GM12878 (cell line): ENCODE data around the gene CPNE6. TPM values are rescaled to one million over a fixed set of nuclear protein-coding genes. Genes with fewer than 3 reads are reported as not detected.

ENCODE experiments used
- ATAC-seq: fragments of 200-7000 bp; cut with Tn5 transposase; 3 replicates; pipeline ENCODE4 v1.9.1; 2020; ENCODE audit warnings: mild to moderate bottlenecking, moderate library complexity
- BruUV-seq: library from RNA; stranded (reverse); fragments of 400-500 nt; replicated peaks from 2 replicates; lab custom pipeline; 2021; lab: Mats Ljungman, UMichigan
- CTCF ChIA-PET: fragments of 300-600 bp; sonication (Branson Sonifier 250); formaldehyde crosslinking; extraction: SDS; loops from one replicate; lab custom pipeline; 2021; ENCODE audit warnings: inconsistent platforms; lab: Yijun Ruan, JAX
- POLR2A ChIA-PET: fragments of 350-600 bp; formaldehyde crosslinking; extraction: SDS; loops from one replicate; lab custom pipeline; 2021; ENCODE audit warnings: inconsistent platforms; lab: Charles Lee
- RAD21 ChIA-PET: fragments of 300-600 bp; sonication (Branson Sonifier 250); formaldehyde crosslinking; loops from one replicate; lab custom pipeline; 2023; ENCODE audit warnings: antibody characterized with exemption; ENCODE audit not compliant: unreplicated experiment; lab: Charles Lee
- SMC1A ChIA-PET: fragments of 300-600 bp; sonication (Branson Sonifier 250); formaldehyde crosslinking; loops from one replicate; lab custom pipeline; 2023; ENCODE audit not compliant: unreplicated experiment, uncharacterized antibody; lab: Charles Lee
- DNase-seq: peaks from one replicate; pipeline ENCODE4 v3.0.0-alpha.2; 2011; ENCODE audit warnings: low read depth, low spot score
- FAIRE-seq: peaks from 3 replicates; lab custom pipeline; 2011; peaks lifted over from hg19 to GRCh38; lab: Jason Lieb, UNC
- H2AFZ ChIP-seq: 2 replicates; pipeline ENCODE4 v1.6.0; 2011; ENCODE audit warnings: low read depth, low read length, control low read depth; ENCODE audit not compliant: control insufficient read depth
- H3K27ac ChIP-seq: 2 replicates; pipeline ENCODE4 v1.5.1; 2011; ENCODE audit warnings: control low read depth; ENCODE audit not compliant: control insufficient read depth, insufficient read depth
- H3K27me3 ChIP-seq, 2 experiments: replicated peaks in 1 of 2; 2 replicates each; pipeline versions ENCODE4 v1.6.0 to v1.6.1; 2011; ENCODE audit warnings: low read length in 1 of 2; ENCODE audit not compliant: control insufficient read depth in 2 of 2, insufficient read depth in 2 of 2
- H3K36me3 ChIP-seq, 2 experiments: 2 replicates each; pipeline ENCODE4 v1.5.1; 2011; ENCODE audit warnings: low read length in 1 of 2; ENCODE audit not compliant: control insufficient read depth in 2 of 2, insufficient read depth in 2 of 2
- H3K4me1 ChIP-seq: 2 replicates; pipeline ENCODE4 v1.6.1; 2011; ENCODE audit warnings: mild to moderate bottlenecking, low read length, moderate library complexity, mixed read lengths; ENCODE audit not compliant: control insufficient read depth, insufficient read depth
- H3K4me2 ChIP-seq: 2 replicates; pipeline ENCODE4 v1.6.0; 2011; ENCODE audit warnings: control low read depth; ENCODE audit not compliant: control insufficient read depth, insufficient read depth
- H3K4me3 ChIP-seq: fragments of 200-600 bp; sonication (generic); 2 replicates; pipeline ENCODE4 v1.5.1; 2016
- H3K79me2 ChIP-seq: 2 replicates; pipeline ENCODE4 v1.6.0; 2011; ENCODE audit warnings: low read length; ENCODE audit not compliant: control insufficient read depth, insufficient read depth
- H3K9ac ChIP-seq: 2 replicates; pipeline ENCODE4 v1.8.0; 2011; ENCODE audit warnings: low read length, control low read depth, mixed read lengths; ENCODE audit not compliant: control insufficient read depth, insufficient read depth
- H3K9me3 ChIP-seq: replicated peaks from 3 replicates; pipeline ENCODE4 v1.5.1; 2011; ENCODE audit warnings: mild to moderate bottlenecking, low read length; ENCODE audit not compliant: control insufficient read depth, insufficient read depth
- H4K20me1 ChIP-seq: 2 replicates; pipeline ENCODE4 v1.6.0; 2011; ENCODE audit not compliant: control insufficient read depth, insufficient read depth
- FOXM1 ChIP-seq: IDR thresholded peaks from 2 replicates; pipeline ENCODE4 v1.6.1; 2012; ENCODE audit warnings: low read depth, mild to moderate bottlenecking, inconsistent platforms, low read length, moderate library complexity
- IRF4 ChIP-seq: IDR thresholded peaks from 2 replicates; pipeline ENCODE4 v1.6.1; 2011; ENCODE audit warnings: low read depth, low read length
- MLLT1 ChIP-seq: fragments of 450-650 bp; IDR thresholded peaks from 2 replicates; pipeline ENCODE4 v1.6.1; 2016; ENCODE audit warnings: mild to moderate bottlenecking
- MYB ChIP-seq: fragments of 150-350 bp; IDR thresholded peaks from 2 replicates; pipeline ENCODE4 v1.6.1; 2014; ENCODE audit warnings: mild to moderate bottlenecking, low read depth, low read length, borderline replicate concordance
- NR2F1 ChIP-seq: fragments of 450-650 bp; conservative IDR thresholded peaks from 2 replicates; pipeline ENCODE4 v1.6.1; 2017; ENCODE audit warnings: mild to moderate bottlenecking
- WGBS: methylation state at CpG from one replicate; pipeline ENCODE4 v1.1.6; 2016; ENCODE audit warnings: low lambda C conversion rate; ENCODE audit not compliant: insufficient replicate concordance, insufficient coverage; ENCODE audit errors: missing lambda C conversion rate; 5-methylcytosine and 5-hydroxymethylcytosine counted together
- in situ Hi-C: fragments of 300-500 bp; cut with MboI; formaldehyde crosslinking; loops from 9 replicates; pipeline ENCODE4 v1.14.3; 2018; ENCODE audit warnings: mixed read lengths
- intact Hi-C: fragments of 100-400 bp; cut with micrococcal nuclease; formaldehyde crosslinking; loops from one replicate; pipeline ENCODE4 v1.14.2; 2022; ENCODE audit not compliant: unreplicated experiment
- polyA plus RNA-seq, 11 experiments: library from polyadenylated mRNA; depleted of rRNA in 4 of 11; unstranded in 6 of 11; stranded (reverse) in 5 of 11; fragments of >200 nt; fragmentation: Nextera tagmentation in 4 of 11; fragmentation: Illumina TruSeq in 1 of 11; extraction: Ambion mirVana in 4 of 11; extraction: Trizol in 1 of 11; gene quantifications; 1 replicate in 1 of 11; 2 replicates in 10 of 11; pipeline versions ENCODE4 v1.2.1 to v1.2.3, GENCODE V29; 2011 to 2016; ENCODE audit warnings: inconsistent platforms in 2 of 11, missing spikeins in 2 of 11, low read depth in 1 of 11
- total RNA-seq, 4 experiments: library from RNA; depleted of rRNA in 3 of 4; stranded (reverse); fragments of >200 nt in 3 of 4; fragmentation: Illumina TruSeq in 1 of 4; extraction: Trizol in 1 of 4; gene quantifications; 2 replicates each; pipeline versions ENCODE4 v1.2.1 to v1.2.3, GENCODE V29; 2013 to 2021

Gene CPNE6
- total and polyA plus RNA-seq, 10 of the 15 experiments (the other 5 are each of a cell fraction or from before 2014, with no cell fraction given), result 0.06 to 0.43 (median 0.18) TPM; not detected in 3

- TF ChIP-seq IRF4 (no peak), MLLT1 (no peak), MYB (no peak), NR2F1 (no peak)
Measured at GRCh38 chr14:24067133-24068082, 4.0 kb upstream of the CPNE6 start (continued).

DNA sequence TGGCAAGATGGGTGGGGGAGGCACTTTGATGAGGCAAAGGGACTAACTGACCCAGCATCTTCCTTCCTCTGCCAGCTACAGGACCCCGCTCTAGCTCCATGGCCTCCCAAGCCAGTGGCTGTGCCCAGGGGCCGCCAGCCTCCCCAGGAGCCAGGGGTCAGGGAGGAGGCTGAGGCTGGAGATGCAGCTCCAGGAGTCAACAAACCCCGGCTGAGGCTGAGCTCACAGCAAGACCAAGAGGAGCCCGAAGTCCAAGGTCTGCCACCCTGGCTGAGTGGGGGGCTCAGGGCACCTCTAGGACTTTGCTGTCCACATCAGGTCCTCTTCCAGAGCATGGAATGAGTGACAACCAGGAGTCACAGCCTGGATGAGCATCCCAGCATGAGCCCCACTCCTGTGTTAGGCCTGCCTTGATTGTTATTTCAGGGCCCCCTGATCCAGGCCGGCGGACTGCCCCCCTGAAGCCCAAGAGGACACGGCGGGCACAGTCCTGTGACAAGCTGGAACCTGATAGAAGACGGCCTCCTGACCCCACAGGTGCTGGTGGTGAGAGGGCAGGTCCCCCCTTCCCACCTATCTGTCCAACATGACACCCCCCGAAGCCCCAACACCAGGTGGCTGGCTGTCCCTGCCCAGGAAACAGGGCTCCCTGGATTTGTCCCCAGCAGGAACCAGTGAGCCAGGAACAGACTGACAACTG, 2.5 kb upstream of the CPNE6 start:
- SMC1A ChIA-PET, result interaction anchor here (0.7 to 0.8 kb wide), 2 partner anchors 11 to 92 kb away, joined by 3 read pairs; partner anchors contain the start of gene IRF9
- no peak overlapping the region for H3K27ac ChIP-seq
- no peak for TF ChIP-seq FOXM1
- no peak overlapping the region for H3K4me3 ChIP-seq
- intact Hi-C loops, result no loop called here
- in situ Hi-C loops, result no loop called here
- peaks cover 0 to 2% of the 10 kb centered on the region in 2 experiments; a peak in 2 of 4 replicates for H3K27me3 ChIP-seq
- no peaks in the 10 kb centered on the region for H3K9me3 ChIP-seq
- DNase-seq, result no peak
- H3K79me2 ChIP-seq, result no peaks in the 10 kb centered on the region
- H4K20me1 ChIP-seq, result no peaks in the 10 kb centered on the region; the same call in 1 of the 2 replicates
- POLR2A ChIA-PET, result interaction anchor here (0.8 kb wide), 1 partner anchor 11 kb away, joined by 3 read pairs; no protein-coding TSS in a partner anchor
- 39% methylated on average over 10 of the region's 10 CpGs for WGBS
- no TSS peak for BruUV-seq
- RAD21 ChIA-PET, result no interaction called here
- no peak overlapping the region for H2AFZ ChIP-seq
- no peak for FAIRE-seq
- CTCF ChIA-PET, result interaction anchor here (1.1 to 2.7 kb wide), 3 partner anchors 11 to 45 kb away, joined by 3 to 10 read pairs (median 4); partner anchors contain the start of gene DCAF11
- H3K9ac ChIP-seq, result no peak overlapping the region
- ATAC-seq, result no peak
- H3K4me2 ChIP-seq, result no peak overlapping the region
- H3K4me1 ChIP-seq, result no peaks in the 10 kb centered on the region
- H3K36me3 ChIP-seq, result no peaks in the 10 kb centered on the region
